Vagina (tissue), 2 donors: ENCODE measurements around the gene ADAMTS2.

Source experiments
- POLR2A ChIP-seq, 2 donors: fragments of 450-650 bp; IDR thresholded peaks; one replicate each; pipeline ENCODE4 v1.6.1; 2017; ENCODE audit warnings: antibody characterized with exemption in 2 of 2, mild to moderate bottlenecking in 2 of 2, moderate library complexity in 2 of 2
- TF ChIP-seq, protein P1 (sequence below), 3 experiments: fragments of 450-650 bp in 2 of 3; fragments of 200-600 bp in 1 of 3; sonication (generic) in 1 of 3; IDR thresholded peaks; one replicate each; pipeline ENCODE4 v1.5.1; 2017 to 2019; ENCODE audit warnings: antibody characterized with exemption in 3 of 3, mild to moderate bottlenecking in 2 of 3, moderate library complexity in 2 of 3

DNA sequence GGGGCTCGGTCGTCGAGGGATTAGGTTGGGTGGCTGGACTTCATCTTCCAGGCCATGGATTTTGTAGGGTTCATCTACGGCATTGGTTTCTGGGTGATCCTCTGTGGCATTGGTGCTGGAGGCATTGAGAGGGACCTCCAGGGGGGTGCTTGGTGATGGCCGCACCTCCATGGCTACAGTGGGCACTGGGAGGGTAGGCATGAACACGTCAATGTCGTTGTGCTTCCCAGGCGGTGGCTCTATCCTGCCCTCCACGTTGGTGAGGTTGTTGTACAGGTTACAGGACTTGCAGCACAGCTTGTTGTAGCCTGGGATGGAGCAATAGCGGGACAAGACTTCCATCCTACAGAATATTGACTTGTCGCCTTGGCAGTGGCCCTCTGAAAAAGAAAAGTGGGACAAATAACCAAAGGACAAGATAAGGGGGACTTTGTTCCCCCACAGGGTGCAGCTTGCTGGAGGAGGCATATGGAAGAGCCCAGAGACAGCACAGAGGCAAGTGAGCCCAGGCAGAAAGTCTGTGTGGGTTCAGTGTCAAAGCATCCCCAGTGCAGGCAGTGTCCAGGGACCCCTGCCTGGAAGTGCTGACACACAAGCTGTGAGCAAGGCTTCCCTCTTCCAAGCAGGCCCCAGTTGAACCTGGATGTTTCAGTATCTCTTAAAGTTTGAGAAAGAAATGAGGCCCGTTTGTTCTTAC lies 231.2 kb downstream of the ADAMTS2 start:
- TF ChIP-seq, protein P1, sequence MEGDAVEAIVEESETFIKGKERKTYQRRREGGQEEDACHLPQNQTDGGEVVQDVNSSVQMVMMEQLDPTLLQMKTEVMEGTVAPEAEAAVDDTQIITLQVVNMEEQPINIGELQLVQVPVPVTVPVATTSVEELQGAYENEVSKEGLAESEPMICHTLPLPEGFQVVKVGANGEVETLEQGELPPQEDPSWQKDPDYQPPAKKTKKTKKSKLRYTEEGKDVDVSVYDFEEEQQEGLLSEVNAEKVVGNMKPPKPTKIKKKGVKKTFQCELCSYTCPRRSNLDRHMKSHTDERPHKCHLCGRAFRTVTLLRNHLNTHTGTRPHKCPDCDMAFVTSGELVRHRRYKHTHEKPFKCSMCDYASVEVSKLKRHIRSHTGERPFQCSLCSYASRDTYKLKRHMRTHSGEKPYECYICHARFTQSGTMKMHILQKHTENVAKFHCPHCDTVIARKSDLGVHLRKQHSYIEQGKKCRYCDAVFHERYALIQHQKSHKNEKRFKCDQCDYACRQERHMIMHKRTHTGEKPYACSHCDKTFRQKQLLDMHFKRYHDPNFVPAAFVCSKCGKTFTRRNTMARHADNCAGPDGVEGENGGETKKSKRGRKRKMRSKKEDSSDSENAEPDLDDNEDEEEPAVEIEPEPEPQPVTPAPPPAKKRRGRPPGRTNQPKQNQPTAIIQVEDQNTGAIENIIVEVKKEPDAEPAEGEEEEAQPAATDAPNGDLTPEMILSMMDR (IDR thresholded peaks at IDR 0.05), result no peak
- TF ChIP-seq POLR2A (IDR thresholded peaks at IDR 0.05), result no peak
